Testis (tissue), 2 donors: ENCODE results near the gene PTPRCAP.

Source experiments
- CTCF ChIP-seq, 3 experiments: fragments of 450-650 bp in 2 of 3; fragments of 200-600 bp in 1 of 3; sonication (generic) in 1 of 3; IDR thresholded peaks; one replicate each; pipeline ENCODE4 v1.5.1; 2016 to 2019; ENCODE audit warnings: antibody characterized with exemption in 3 of 3, mild to moderate bottlenecking in 2 of 3, moderate library complexity in 1 of 3
- POLR2A ChIP-seq: fragments of 450-650 bp; IDR thresholded peaks from one replicate; pipeline ENCODE4 v1.6.1; 2017; ENCODE audit warnings: antibody characterized with exemption, mild to moderate bottlenecking, moderate library complexity

- TF ChIP-seq CTCF (IDR thresholded peaks at IDR 0.05): no peak
- no peak for TF ChIP-seq POLR2A
Measured at GRCh38 chr11:67400942-67401494, 36.5 kb downstream of the PTPRCAP start.
